IMR-90 (cell line): ENCODE measurements around the gene ZNF564.

ENCODE experiments used
- CEBPB ChIP-seq: IDR thresholded peaks from 2 replicates; pipeline ENCODE4 v1.6.1; 2012; ENCODE audit warnings: low read depth, low read length, improper control_type of control experiment
- CHD1 ChIP-seq: IDR thresholded peaks from 2 replicates; pipeline ENCODE4 v1.6.1; 2012; ENCODE audit warnings: low read depth, low read length, improper control_type of control experiment
- FOS ChIP-seq: fragments of 150-350 bp; IDR thresholded peaks from 2 replicates; pipeline ENCODE4 v1.6.1; 2016; ENCODE audit warnings: low read depth, low read length
- MXI1 ChIP-seq: IDR thresholded peaks from 2 replicates; pipeline ENCODE4 v1.6.1; 2012; ENCODE audit warnings: low read depth, mild to moderate bottlenecking, low read length, moderate library complexity, borderline replicate concordance
- POLR2A ChIP-seq: IDR thresholded peaks from 2 replicates; pipeline ENCODE4 v1.6.1; 2012; ENCODE audit warnings: mild to moderate bottlenecking, low read depth, low read length
- RAD21 ChIP-seq: IDR thresholded peaks from 2 replicates; pipeline ENCODE4 v1.6.1; 2012; ENCODE audit warnings: low read length, improper control_type of control experiment
- RCOR1 ChIP-seq: IDR thresholded peaks from 2 replicates; pipeline ENCODE4 v1.6.1; 2012; ENCODE audit warnings: mild to moderate bottlenecking, low read length, improper control_type of control experiment; ENCODE audit not compliant: insufficient replicate concordance
- RFX5 ChIP-seq: IDR thresholded peaks from 2 replicates; pipeline ENCODE4 v1.8.0; 2012; ENCODE audit warnings: low read depth, mild to moderate bottlenecking, low read length, moderate library complexity
- SMC3 ChIP-seq: fragments of 150-350 bp; IDR thresholded peaks from 2 replicates; pipeline ENCODE4 v1.6.1; 2016; ENCODE audit warnings: low read depth, mild to moderate bottlenecking, antibody characterized with exemption, low read length, moderate library complexity
- TF ChIP-seq, protein P1 (sequence below): conservative IDR thresholded peaks from 2 replicates; pipeline ENCODE4 v1.5.1; 2012; ENCODE audit warnings: mild to moderate bottlenecking, low read depth, low read length, improper control_type of control experiment
- TF ChIP-seq, protein P2 (sequence below): fragments of 150-350 bp; IDR thresholded peaks from 2 replicates; pipeline ENCODE4 v1.6.1; 2017; ENCODE audit warnings: mild to moderate bottlenecking, antibody characterized with exemption, low read length, low read depth
- TF ChIP-seq, protein P3 (sequence below): fragments of 150-350 bp; IDR thresholded peaks from 2 replicates; pipeline ENCODE4 v1.6.1; 2016; ENCODE audit warnings: low read depth, mild to moderate bottlenecking, low read length, moderate library complexity, borderline replicate concordance

DNA sequence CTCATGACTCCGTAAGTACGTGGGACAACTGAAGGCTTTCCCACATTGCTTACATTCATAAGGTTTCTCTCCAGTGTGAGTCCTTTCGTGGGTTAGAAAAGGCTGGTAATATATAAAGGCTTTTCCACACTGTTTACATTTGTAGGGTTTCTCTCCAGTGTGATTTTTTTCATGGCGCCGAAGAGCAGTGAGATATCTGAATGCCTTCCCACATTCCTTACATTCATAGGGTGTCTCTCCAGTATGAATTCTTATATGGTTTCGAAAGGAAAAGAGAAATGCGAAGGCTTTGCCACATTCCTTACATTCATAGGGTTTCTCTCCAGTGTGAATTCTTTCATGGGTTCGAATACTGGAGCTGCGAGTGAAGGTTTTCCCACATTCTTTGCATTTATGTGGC lies 29.8 kb upstream of the ZNF564 start:
- TF ChIP-seq, protein P1, sequence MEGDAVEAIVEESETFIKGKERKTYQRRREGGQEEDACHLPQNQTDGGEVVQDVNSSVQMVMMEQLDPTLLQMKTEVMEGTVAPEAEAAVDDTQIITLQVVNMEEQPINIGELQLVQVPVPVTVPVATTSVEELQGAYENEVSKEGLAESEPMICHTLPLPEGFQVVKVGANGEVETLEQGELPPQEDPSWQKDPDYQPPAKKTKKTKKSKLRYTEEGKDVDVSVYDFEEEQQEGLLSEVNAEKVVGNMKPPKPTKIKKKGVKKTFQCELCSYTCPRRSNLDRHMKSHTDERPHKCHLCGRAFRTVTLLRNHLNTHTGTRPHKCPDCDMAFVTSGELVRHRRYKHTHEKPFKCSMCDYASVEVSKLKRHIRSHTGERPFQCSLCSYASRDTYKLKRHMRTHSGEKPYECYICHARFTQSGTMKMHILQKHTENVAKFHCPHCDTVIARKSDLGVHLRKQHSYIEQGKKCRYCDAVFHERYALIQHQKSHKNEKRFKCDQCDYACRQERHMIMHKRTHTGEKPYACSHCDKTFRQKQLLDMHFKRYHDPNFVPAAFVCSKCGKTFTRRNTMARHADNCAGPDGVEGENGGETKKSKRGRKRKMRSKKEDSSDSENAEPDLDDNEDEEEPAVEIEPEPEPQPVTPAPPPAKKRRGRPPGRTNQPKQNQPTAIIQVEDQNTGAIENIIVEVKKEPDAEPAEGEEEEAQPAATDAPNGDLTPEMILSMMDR = no peak
- TF ChIP-seq, protein P2, sequence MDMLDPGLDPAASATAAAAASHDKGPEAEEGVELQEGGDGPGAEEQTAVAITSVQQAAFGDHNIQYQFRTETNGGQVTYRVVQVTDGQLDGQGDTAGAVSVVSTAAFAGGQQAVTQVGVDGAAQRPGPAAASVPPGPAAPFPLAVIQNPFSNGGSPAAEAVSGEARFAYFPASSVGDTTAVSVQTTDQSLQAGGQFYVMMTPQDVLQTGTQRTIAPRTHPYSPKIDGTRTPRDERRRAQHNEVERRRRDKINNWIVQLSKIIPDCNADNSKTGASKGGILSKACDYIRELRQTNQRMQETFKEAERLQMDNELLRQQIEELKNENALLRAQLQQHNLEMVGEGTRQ = no peak
- TF ChIP-seq POLR2A (no peak), FOS (no peak), RFX5 (no peak), RAD21 (no peak), CEBPB (no peak), SMC3 (no peak), CHD1 (no peak), RCOR1 (no peak), MXI1 (no peak)
- TF ChIP-seq, protein P3, sequence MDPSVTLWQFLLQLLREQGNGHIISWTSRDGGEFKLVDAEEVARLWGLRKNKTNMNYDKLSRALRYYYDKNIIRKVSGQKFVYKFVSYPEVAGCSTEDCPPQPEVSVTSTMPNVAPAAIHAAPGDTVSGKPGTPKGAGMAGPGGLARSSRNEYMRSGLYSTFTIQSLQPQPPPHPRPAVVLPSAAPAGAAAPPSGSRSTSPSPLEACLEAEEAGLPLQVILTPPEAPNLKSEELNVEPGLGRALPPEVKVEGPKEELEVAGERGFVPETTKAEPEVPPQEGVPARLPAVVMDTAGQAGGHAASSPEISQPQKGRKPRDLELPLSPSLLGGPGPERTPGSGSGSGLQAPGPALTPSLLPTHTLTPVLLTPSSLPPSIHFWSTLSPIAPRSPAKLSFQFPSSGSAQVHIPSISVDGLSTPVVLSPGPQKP = no peak
